ENCODE measurements around the gene CRELD2. TPM values are rescaled to one million over a fixed set of nuclear protein-coding genes. Genes with fewer than 3 reads are reported as not detected.

CRELD2 gene
- polyA plus RNA-seq, 2 of the 4 experiments (the other 2 are of a cell fraction): 15.1 to 18.7 TPM

DNA sequence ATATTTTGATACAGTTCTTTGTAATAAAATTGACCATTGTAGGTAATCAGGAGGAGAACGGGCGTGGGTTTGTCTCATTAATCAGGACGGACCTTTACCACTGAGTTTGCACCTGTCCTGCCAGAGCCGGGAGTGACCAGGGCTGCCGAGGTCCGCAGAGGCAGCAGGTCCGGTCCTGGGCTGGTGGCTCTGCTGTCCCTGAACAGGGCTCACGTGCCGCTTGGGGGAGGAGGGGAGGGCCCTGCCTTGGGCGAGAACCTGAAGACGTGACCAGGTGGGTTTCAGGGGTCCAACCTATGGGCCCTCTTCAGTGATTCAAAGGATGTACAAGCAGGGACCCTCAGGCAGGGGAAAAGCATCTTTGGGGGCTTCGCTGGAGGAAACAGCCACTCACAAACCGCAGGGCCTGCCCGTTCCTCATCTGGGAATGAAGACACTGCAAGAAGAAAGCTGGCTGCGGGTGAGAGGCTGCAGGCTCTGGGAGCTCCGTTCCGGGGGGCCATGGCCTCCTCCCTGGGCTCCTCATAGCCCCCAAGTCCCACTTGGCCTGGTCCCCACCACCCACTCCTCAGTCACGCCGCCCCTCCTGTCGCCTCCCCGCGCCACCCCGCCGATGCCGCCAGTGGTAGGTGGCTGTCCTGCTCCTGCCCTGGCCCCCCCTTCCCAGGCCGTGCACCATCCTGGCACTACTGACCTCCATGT lies 9.2 kb downstream of the CRELD2 start:
- DNase-seq (ENCODE audit: low read depth in 1 of 2, low spot score in 1 of 2) (no peak), ATAC-seq (no peak), FAIRE-seq (no peak)
- peaks cover 6% of the 10 kb centered on the region; the same call in 1 of the 3 replicates for H3K4me1 ChIP-seq
- no peak overlapping the region for H3K4me2 ChIP-seq
- ChIA-PET CTCF (interaction anchor here (1.9 kb wide), 1 partner anchor 103 kb away, joined by 10 read pairs; no protein-coding TSS in a partner anchor), POLR2A (no interaction called here)
- TF ChIP-seq ZFP36 (IDR thresholded peaks at IDR 0.05; ENCODE audit: borderline replicate concordance, partially characterized antibody) (no peak), CBX8 (IDR thresholded peaks at IDR 0.05) (no peak), FOSL2 (IDR thresholded peaks at IDR 0.05) (no peak), FOSL2 (CRISPR knock-in tag; IDR thresholded peaks at IDR 0.05) (no peak), HOXA7 (CRISPR knock-in tag; IDR thresholded peaks at IDR 0.05) (no peak), MAZ (IDR thresholded peaks at IDR 0.05; ENCODE audit: borderline replicate concordance, low read depth, low read length) (no peak), CHD4 (IDR thresholded peaks at IDR 0.05; ENCODE audit: borderline replicate concordance) (no peak), MYC (IDR thresholded peaks at IDR 0.05; ENCODE audit: borderline replicate concordance, low read length) (no peak), CEBPB (IDR thresholded peaks at IDR 0.05) (no peak), HOXB13 (CRISPR knock-in tag; IDR thresholded peaks at IDR 0.05; ENCODE audit: low read depth) (no peak), SMC3 (IDR thresholded peaks at IDR 0.05) (no peak), RFX5 (IDR thresholded peaks at IDR 0.05) (no peak)
- TF ChIP-seq, protein P1, sequence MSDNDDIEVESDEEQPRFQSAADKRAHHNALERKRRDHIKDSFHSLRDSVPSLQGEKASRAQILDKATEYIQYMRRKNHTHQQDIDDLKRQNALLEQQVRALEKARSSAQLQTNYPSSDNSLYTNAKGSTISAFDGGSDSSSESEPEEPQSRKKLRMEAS (IDR thresholded peaks at IDR 0.05): no peak
- TF ChIP-seq, protein P2, sequence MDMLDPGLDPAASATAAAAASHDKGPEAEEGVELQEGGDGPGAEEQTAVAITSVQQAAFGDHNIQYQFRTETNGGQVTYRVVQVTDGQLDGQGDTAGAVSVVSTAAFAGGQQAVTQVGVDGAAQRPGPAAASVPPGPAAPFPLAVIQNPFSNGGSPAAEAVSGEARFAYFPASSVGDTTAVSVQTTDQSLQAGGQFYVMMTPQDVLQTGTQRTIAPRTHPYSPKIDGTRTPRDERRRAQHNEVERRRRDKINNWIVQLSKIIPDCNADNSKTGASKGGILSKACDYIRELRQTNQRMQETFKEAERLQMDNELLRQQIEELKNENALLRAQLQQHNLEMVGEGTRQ (IDR thresholded peaks at IDR 0.05): no peak
- TF ChIP-seq, protein P3, sequence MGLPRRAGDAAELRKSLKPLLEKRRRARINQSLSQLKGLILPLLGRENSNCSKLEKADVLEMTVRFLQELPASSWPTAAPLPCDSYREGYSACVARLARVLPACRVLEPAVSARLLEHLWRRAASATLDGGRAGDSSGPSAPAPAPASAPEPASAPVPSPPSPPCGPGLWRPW (IDR thresholded peaks at IDR 0.05): no peak
- H3K27ac ChIP-seq: no peak overlapping the region
- H3K4me3 ChIP-seq: no peak overlapping the region
- H3K9me3 ChIP-seq: no peaks in the 10 kb centered on the region
- WGBS (ENCODE audit: missing lambda C conversion rate): 90% methylated on average over 23 of the region's 26 CpGs

DNA sequence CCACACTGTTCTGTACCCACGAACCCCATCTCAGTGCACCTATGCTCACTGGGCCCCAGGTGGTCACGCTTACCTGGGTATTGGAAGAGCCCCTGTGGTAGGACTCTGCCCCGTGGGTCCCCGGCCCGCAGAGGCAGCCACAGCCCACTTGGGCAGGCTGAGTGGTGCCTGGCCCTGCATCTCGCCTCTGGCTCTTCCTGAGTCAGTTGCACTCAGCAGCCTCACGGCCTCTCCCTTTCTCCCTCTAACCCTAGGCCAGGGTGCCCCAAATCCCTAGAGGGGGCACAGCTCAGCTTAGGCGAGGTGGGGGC lies 9.7 kb downstream of the CRELD2 start:
- 84% methylated on average over 5 of the region's 8 CpGs for WGBS (ENCODE audit: missing lambda C conversion rate)
- FAIRE-seq (no peak), DNase-seq (ENCODE audit: low read depth in 1 of 2, low spot score in 1 of 2) (no peak), ATAC-seq (no peak)
- ChIA-PET CTCF (interaction anchor here (1.9 kb wide), 1 partner anchor 102 kb away, joined by 10 read pairs; no protein-coding TSS in a partner anchor), POLR2A (no interaction called here)
- Histone ChIP-seq H3K27ac (no peak overlapping the region), H3K9me3 (no peaks in the 10 kb centered on the region), H3K4me2 (no peak overlapping the region), H3K4me3 (no peak overlapping the region), H3K4me1 (peaks cover 6% of the 10 kb centered on the region; the same call in 1 of the 3 replicates)
- TF ChIP-seq MAFK (IDR thresholded peaks at IDR 0.05; ENCODE audit: partially characterized antibody) (no peak), EHMT2 (IDR thresholded peaks at IDR 0.05; ENCODE audit: low read depth) (no peak), PHF8 (IDR thresholded peaks at IDR 0.05; ENCODE audit: borderline replicate concordance, low read depth) (no peak), MYC (IDR thresholded peaks at IDR 0.05; ENCODE audit: borderline replicate concordance, low read length) (no peak), CEBPB (IDR thresholded peaks at IDR 0.05) (no peak), HOXB5 (CRISPR knock-in tag; IDR thresholded peaks at IDR 0.05) (no peak), NPAS2 (CRISPR knock-in tag; IDR thresholded peaks at IDR 0.05; ENCODE audit: borderline replicate concordance) (no peak), ZNF302 (CRISPR knock-in tag; IDR thresholded peaks at IDR 0.05) (no peak), HEYL (CRISPR knock-in tag; IDR thresholded peaks at IDR 0.05) (no peak), ZSCAN20 (CRISPR knock-in tag; IDR thresholded peaks at IDR 0.05) (no peak), GATA3 (IDR thresholded peaks at IDR 0.05; ENCODE audit: borderline replicate concordance) (no peak), SREBF2 (IDR thresholded peaks at IDR 0.05) (no peak), ZFP36 (IDR thresholded peaks at IDR 0.05; ENCODE audit: borderline replicate concordance, partially characterized antibody) (no peak), CBX2 (IDR thresholded peaks at IDR 0.05; ENCODE audit: borderline replicate concordance, low read depth) (no peak)
- TF ChIP-seq, protein P4, sequence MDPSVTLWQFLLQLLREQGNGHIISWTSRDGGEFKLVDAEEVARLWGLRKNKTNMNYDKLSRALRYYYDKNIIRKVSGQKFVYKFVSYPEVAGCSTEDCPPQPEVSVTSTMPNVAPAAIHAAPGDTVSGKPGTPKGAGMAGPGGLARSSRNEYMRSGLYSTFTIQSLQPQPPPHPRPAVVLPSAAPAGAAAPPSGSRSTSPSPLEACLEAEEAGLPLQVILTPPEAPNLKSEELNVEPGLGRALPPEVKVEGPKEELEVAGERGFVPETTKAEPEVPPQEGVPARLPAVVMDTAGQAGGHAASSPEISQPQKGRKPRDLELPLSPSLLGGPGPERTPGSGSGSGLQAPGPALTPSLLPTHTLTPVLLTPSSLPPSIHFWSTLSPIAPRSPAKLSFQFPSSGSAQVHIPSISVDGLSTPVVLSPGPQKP (IDR thresholded peaks at IDR 0.05; ENCODE audit: low read depth, low read length): no peak

Measured in A549 (cell line).